Lung (tissue), 12 donors: ENCODE results near the gene FOXO1. TPM values are rescaled to one million over a fixed set of nuclear protein-coding genes. Genes with fewer than 3 reads are reported as not detected.

Experiments
- ATAC-seq: fragments of 200-7000 bp; cut with Tn5 transposase; one replicate; pipeline ENCODE4 v1.9.1; 2020; ENCODE audit warnings: moderate number of reproducible peaks; ENCODE audit not compliant: insufficient read depth, low FRiP score
- DNase-seq, 3 donors: peaks; one replicate each; pipeline ENCODE4 v3.0.0-alpha.2; 2013 to 2017
- H3K27ac ChIP-seq, 2 donors: one replicate each; pipeline ENCODE4 v1.5.1; 2013; ENCODE audit warnings: mild to moderate bottlenecking in 2 of 2, moderate library complexity in 2 of 2, control low read depth in 1 of 2, inconsistent platforms in 1 of 2, low read depth in 1 of 2, low read length in 1 of 2
- H3K27me3 ChIP-seq, 3 donors: one replicate each; pipeline ENCODE4 v1.5.1; 2013; ENCODE audit warnings: low read length in 2 of 3; ENCODE audit not compliant: control insufficient read depth in 3 of 3, insufficient read depth in 3 of 3
- H3K36me3 ChIP-seq, 4 donors: one replicate each; pipeline ENCODE4 v1.5.1; 2013; ENCODE audit warnings: low read length in 4 of 4, mild to moderate bottlenecking in 1 of 4, moderate library complexity in 1 of 4; ENCODE audit not compliant: control insufficient read depth in 4 of 4, insufficient read depth in 4 of 4
- H3K4me1 ChIP-seq, 5 donors: one replicate each; pipeline ENCODE4 v1.5.1; 2013; ENCODE audit warnings: low read length in 5 of 5, mild to moderate bottlenecking in 2 of 5, moderate library complexity in 1 of 5; ENCODE audit not compliant: control insufficient read depth in 5 of 5, insufficient read depth in 5 of 5
- H3K4me3 ChIP-seq: one replicate; pipeline ENCODE4 v1.5.1; 2013; ENCODE audit warnings: mild to moderate bottlenecking, control low read depth, moderate library complexity
- H3K9ac ChIP-seq, 2 donors: one replicate each; pipeline ENCODE4 v1.5.1; 2013; ENCODE audit warnings: low read length in 2 of 2, control low read depth in 1 of 2; ENCODE audit not compliant: insufficient read depth in 1 of 2
- H3K9me3 ChIP-seq, 4 donors: one replicate each; pipeline ENCODE4 v1.5.1; 2013; ENCODE audit warnings: low read length in 3 of 4, mild to moderate bottlenecking in 1 of 4, moderate library complexity in 1 of 4; ENCODE audit not compliant: control insufficient read depth in 4 of 4, insufficient read depth in 3 of 4
- WGBS, 2 donors: extraction: QIAGEN DNeasy Blood & Tissue Kit; methylation state at CpG; one replicate each; pipeline ENCODE4 v1.1.7; 2013; 5-methylcytosine and 5-hydroxymethylcytosine counted together
- polyA plus RNA-seq, 2 donors: library from polyadenylated mRNA; stranded (reverse); fragments of 200-250 nt; gene quantifications; one replicate each; pipeline ENCODE4 v1.2.1, GENCODE V29; 2013
- total RNA-seq, 2 donors: library from RNA; depleted of rRNA in 1 of 2; stranded (reverse); fragments of >200 nt in 1 of 2; gene quantifications; one replicate each; pipeline ENCODE4 v1.2.1, GENCODE V29; 2014 to 2021
- TF ChIP-seq, protein P1 (sequence below): IDR thresholded peaks from 2 replicates; pipeline ENCODE4 v1.5.1; 2012; ENCODE audit warnings: mild to moderate bottlenecking; ENCODE audit errors: control extremely low read depth, extremely low read depth
- donor health status: control.
- donor health status: control.
- donor health status: Bipolar disorder and iron deficiency.
- donor health status: healthy.
- donor health status: DM: yes; HTN: yes; CAD: no.

FOXO1 gene
- total and polyA plus RNA-seq, 4 donors, result 4.1 to 37.1 (median 21.3) TPM

DNA sequence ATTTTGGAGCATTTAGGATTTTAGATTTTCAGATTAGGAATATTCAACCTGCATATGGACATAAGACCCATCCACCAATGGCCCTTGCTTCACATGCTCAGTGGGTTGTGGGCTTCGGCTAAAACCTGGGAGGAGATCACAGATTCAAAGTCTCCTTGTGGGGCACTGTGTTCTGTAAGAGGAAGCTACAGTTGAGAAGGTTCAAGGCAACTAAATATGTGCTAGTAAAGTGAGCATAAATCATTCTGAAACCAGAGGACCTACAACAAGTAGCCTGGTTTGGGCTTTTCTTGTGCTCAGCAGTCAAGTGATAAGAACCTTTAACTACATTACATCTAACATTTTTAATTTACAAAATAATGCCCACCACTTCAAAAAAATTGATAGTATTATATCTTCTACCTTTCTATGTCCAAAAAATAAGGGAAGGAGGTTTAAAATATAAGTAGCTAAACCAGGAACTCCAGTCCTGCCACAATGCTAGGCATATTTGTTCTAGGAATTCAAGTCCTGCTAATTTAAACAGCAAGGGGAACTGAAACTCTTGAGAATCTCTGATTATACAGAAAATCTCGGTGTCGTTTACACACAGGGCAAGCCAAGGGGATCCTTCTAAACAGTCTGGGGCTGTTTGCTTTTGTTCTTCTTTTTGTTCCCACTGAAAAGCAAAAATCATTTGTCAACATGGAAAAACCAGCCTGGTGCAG is 36.6 kb downstream of the FOXO1 start:
- peak in 1 of 3 donors; percentile 41 for DNase-seq
- Histone ChIP-seq H3K27ac (no peak overlapping the region), H3K9me3 (no peaks in the 10 kb centered on the region), H3K27me3 (no peaks in the 10 kb centered on the region), H3K9ac (no peak overlapping the region), H3K36me3 (no peaks in the 10 kb centered on the region), H3K4me1 (peaks cover 0 to 18% (median 0%) of the 10 kb centered on the region in 5 donors), H3K4me3 (no peak overlapping the region)
- TF ChIP-seq, protein P1, sequence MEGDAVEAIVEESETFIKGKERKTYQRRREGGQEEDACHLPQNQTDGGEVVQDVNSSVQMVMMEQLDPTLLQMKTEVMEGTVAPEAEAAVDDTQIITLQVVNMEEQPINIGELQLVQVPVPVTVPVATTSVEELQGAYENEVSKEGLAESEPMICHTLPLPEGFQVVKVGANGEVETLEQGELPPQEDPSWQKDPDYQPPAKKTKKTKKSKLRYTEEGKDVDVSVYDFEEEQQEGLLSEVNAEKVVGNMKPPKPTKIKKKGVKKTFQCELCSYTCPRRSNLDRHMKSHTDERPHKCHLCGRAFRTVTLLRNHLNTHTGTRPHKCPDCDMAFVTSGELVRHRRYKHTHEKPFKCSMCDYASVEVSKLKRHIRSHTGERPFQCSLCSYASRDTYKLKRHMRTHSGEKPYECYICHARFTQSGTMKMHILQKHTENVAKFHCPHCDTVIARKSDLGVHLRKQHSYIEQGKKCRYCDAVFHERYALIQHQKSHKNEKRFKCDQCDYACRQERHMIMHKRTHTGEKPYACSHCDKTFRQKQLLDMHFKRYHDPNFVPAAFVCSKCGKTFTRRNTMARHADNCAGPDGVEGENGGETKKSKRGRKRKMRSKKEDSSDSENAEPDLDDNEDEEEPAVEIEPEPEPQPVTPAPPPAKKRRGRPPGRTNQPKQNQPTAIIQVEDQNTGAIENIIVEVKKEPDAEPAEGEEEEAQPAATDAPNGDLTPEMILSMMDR, result no peak
- 38 to 58% methylated on average over 3 of the region's 3 CpGs for WGBS, 2 donors
- ATAC-seq, result no peak

DNA sequence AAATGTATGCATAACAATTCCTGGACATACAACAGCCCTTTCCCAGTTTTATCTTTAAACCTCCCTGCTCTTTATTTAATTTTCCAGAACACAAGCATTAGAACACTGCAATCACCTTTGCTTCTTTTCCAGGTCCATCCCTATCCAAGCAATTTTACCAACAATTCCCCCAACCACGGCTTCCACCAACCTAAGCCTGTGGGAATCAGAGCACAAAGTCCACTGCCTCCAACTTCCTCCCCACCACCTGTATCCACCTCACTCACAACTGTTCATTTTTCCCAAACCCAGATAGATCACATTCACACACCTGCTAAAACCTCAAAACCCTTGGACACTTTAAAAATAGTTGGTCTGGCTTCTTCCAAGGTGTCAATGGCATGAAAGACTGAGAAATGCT is 39.5 kb downstream of the FOXO1 start:
- H3K9me3 ChIP-seq, result no peaks in the 10 kb centered on the region
- H3K4me1 ChIP-seq, result peaks cover 0 to 33% (median 0%) of the 10 kb centered on the region in 5 donors
- DNase-seq (no peak), ATAC-seq (no peak)
- H3K27ac ChIP-seq, result no peak overlapping the region
- H3K4me3 ChIP-seq, result no peak overlapping the region
- TF ChIP-seq, protein P1, result no peak
- H3K27me3 ChIP-seq, result no peaks in the 10 kb centered on the region
- 94 to 100% methylated on average over 1 of the region's 1 CpG for WGBS, 2 donors
- no peak overlapping the region for H3K9ac ChIP-seq
- no peaks in the 10 kb centered on the region for H3K36me3 ChIP-seq

DNA sequence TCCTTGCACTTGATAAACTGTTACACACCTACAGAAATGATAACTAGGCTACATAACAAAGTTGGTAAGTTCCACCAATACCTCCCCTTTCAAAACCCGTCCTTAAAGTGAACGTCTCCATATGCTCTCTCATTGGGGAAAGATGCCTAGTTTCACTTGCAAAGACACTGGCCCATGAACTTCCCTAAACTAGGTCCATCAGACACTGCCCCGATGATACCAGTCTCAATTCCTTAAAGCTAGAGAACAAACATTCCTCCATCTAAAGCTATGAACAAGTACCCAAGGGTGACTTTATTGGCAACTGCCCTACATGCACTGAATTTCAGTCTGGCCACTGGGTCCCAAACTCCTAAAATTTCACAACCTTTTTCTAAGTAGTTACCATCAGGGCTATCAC is 39.9 kb downstream of the FOXO1 start:
- peaks cover 0 to 33% (median 0%) of the 10 kb centered on the region in 5 donors for H3K4me1 ChIP-seq
- TF ChIP-seq, protein P1, result no peak
- H3K4me3 ChIP-seq, result no peak overlapping the region
- DNase-seq (no peak), ATAC-seq (no peak)
- no peaks in the 10 kb centered on the region for H3K9me3 ChIP-seq
- 53 to 71% methylated on average over 3 of the region's 3 CpGs for WGBS, 2 donors
- H3K27ac ChIP-seq, result no peak overlapping the region
- H3K27me3 ChIP-seq, result no peaks in the 10 kb centered on the region
- H3K36me3 ChIP-seq, result no peaks in the 10 kb centered on the region
- no peak overlapping the region for H3K9ac ChIP-seq
